Prostate gland (tissue), 2 donors: ENCODE measurements around the gene BMP7.

ENCODE experiments used
- CTCF ChIP-seq, 4 experiments: fragments of 200-600 bp in 2 of 4; fragments of 450-650 bp in 2 of 4; sonication (generic) in 2 of 4; IDR thresholded peaks; 1 replicate in 3 of 4; 2 replicates in 1 of 4; pipeline ENCODE4 v1.5.1; 2016 to 2019; ENCODE audit warnings: antibody characterized with exemption in 4 of 4, mild to moderate bottlenecking in 2 of 4, moderate library complexity in 2 of 4
- POLR2A ChIP-seq: fragments of 450-650 bp; IDR thresholded peaks from one replicate; pipeline ENCODE4 v1.6.1; 2016; ENCODE audit warnings: antibody characterized with exemption, mild to moderate bottlenecking

GRCh38 chr20:57249073-57249472 is 17.4 kb downstream of the BMP7 start:
- no peak for TF ChIP-seq CTCF (IDR thresholded peaks at IDR 0.05)
- no peak for TF ChIP-seq POLR2A
